K562 (cell line): ENCODE results near the gene SRSF1. TPM values are rescaled to one million over a fixed set of nuclear protein-coding genes. Genes with fewer than 3 reads are reported as not detected.

Experiments used
- ATAC-seq: fragments of 200-7000 bp; cut with Tn5 transposase; 3 replicates; pipeline ENCODE4 v1.9.1; 2020; ENCODE audit warnings: moderate library complexity
- BruUV-seq: library from RNA; stranded (reverse); fragments of 400-500 nt; replicated peaks from 2 replicates; lab custom pipeline; 2021; lab: Mats Ljungman, UMichigan
- CTCF ChIA-PET: fragments of 300-600 bp; formaldehyde crosslinking; extraction: SDS; loops from one replicate; lab custom pipeline; 2021; ENCODE audit warnings: low intra/inter-chr PET ratio; lab: Yijun Ruan, JAX
- POLR2A ChIA-PET: fragments of 300-600, 350-650 bp; sonication (Branson Sonifier 250); formaldehyde crosslinking; extraction: SDS; loops from one replicate; lab custom pipeline; 2021; ENCODE audit warnings: antibody characterized with exemption, inconsistent platforms; lab: Yijun Ruan, JAX
- DNase-seq, 4 experiments: peaks; one replicate each; pipeline versions ENCODE4 v3.0.0 to v3.0.0-alpha.2; 2011 to 2018; ENCODE audit warnings: low spot score in 3 of 4, mixed read lengths in 3 of 4; ENCODE audit errors: extremely low read depth in 1 of 4
- FAIRE-seq: peaks from 2 replicates; lab custom pipeline; 2011; peaks lifted over from hg19 to GRCh38; lab: Jason Lieb, UNC
- H2AFZ ChIP-seq: 2 replicates; pipeline ENCODE4 v1.6.0; 2011; ENCODE audit warnings: low read depth, low read length, control low read depth, inconsistent platforms
- H3K27ac ChIP-seq: fragments of 200-600 bp; 3 replicates; pipeline ENCODE4 v1.8.0; 2011; ENCODE audit warnings: low read depth, mild to moderate bottlenecking, control low read depth, inconsistent platforms, low read length, moderate library complexity, mixed read lengths; ENCODE audit errors: extremely low read depth
- H3K27me3 ChIP-seq, 2 experiments: fragments of 300-600 bp in 1 of 2; 2 replicates in 1 of 2; 3 replicates in 1 of 2; pipeline versions ENCODE4 v1.6.0 to v1.8.0; 2011; ENCODE audit warnings: inconsistent platforms in 2 of 2, low read length in 2 of 2, mild to moderate bottlenecking in 1 of 2, mixed read lengths in 1 of 2, moderate library complexity in 1 of 2; ENCODE audit not compliant: control insufficient read depth in 2 of 2, insufficient read depth in 2 of 2
- H3K36me3 ChIP-seq: fragments of 300-600 bp; 3 replicates; pipeline ENCODE4 v1.8.0; 2011; ENCODE audit warnings: mild to moderate bottlenecking, low read length, inconsistent platforms; ENCODE audit not compliant: control insufficient read depth, insufficient read depth
- H3K4me1 ChIP-seq, 2 experiments: fragments of 200-600 bp in 1 of 2; replicated peaks in 1 of 2; 2 replicates in 1 of 2; 3 replicates in 1 of 2; pipeline versions ENCODE4 v1.5.1 to v1.8.0; 2011; ENCODE audit warnings: inconsistent platforms in 2 of 2, low read length in 2 of 2, mild to moderate bottlenecking in 1 of 2, mixed read lengths in 1 of 2, moderate library complexity in 1 of 2; ENCODE audit not compliant: control insufficient read depth in 2 of 2, insufficient read depth in 2 of 2
- H3K4me2 ChIP-seq: 2 replicates; pipeline ENCODE4 v1.6.1; 2011; ENCODE audit warnings: low read length, control low read depth, inconsistent platforms, mixed read lengths; ENCODE audit not compliant: insufficient read depth
- H3K4me3 ChIP-seq: fragments of 200-600 bp; sonication (generic), shearing (Covaris generic); 2 replicates; pipeline ENCODE4 v1.5.1; 2016; ENCODE audit warnings: control low read depth, inconsistent platforms
- H3K79me2 ChIP-seq: fragments of 200-600 bp; 3 replicates; pipeline ENCODE4 v1.8.0; 2011; ENCODE audit warnings: low read length, inconsistent platforms; ENCODE audit not compliant: control insufficient read depth, insufficient read depth
- H3K9ac ChIP-seq, 2 experiments: 2 replicates each; pipeline versions ENCODE4 v1.6.0 to v1.6.1; 2011; ENCODE audit warnings: low read depth in 2 of 2, low read length in 2 of 2, control low read depth in 1 of 2, inconsistent platforms in 1 of 2, mild to moderate bottlenecking in 1 of 2, mixed read lengths in 1 of 2; ENCODE audit not compliant: insufficient read depth in 1 of 2
- H3K9me1 ChIP-seq: one replicate; pipeline ENCODE4 v1.6.0; 2011; ENCODE audit warnings: inconsistent platforms, mild to moderate bottlenecking, low read length, moderate library complexity; ENCODE audit not compliant: control insufficient read depth, insufficient read depth
- H3K9me3 ChIP-seq: replicated peaks from 2 replicates; pipeline ENCODE4 v1.5.1; 2011; ENCODE audit warnings: low read depth, low read length, inconsistent platforms; ENCODE audit not compliant: control insufficient read depth, insufficient read depth
- H4K20me1 ChIP-seq: replicated peaks from 2 replicates; pipeline ENCODE4 v1.6.1; 2011; ENCODE audit warnings: low read length, inconsistent platforms, mixed read lengths; ENCODE audit not compliant: control insufficient read depth, insufficient read depth
- CBX8 ChIP-seq: fragments of 200-600 bp; sonication (generic); IDR thresholded peaks from 2 replicates; pipeline ENCODE4 v1.6.1; 2012; ENCODE audit warnings: borderline replicate concordance, mixed run types, low read depth, mild to moderate bottlenecking, moderate library complexity, mixed read lengths, low read length, control low read depth, inconsistent platforms; ENCODE audit not compliant: poor library complexity, severe bottlenecking; ENCODE audit errors: extremely low read depth
- KLF1 ChIP-seq: fragments of 450-650 bp; IDR thresholded peaks from 2 replicates; pipeline ENCODE4 v1.6.1; 2016; ENCODE audit warnings: missing genetic modification characterization, missing compliant biosample characterization
- NR2C1 ChIP-seq, 2 experiments: fragments of 450-650 bp; IDR thresholded peaks; 2 replicates each; pipeline ENCODE4 v1.6.1; 2017; ENCODE audit warnings: mild to moderate bottlenecking in 2 of 2, antibody characterized with exemption in 1 of 2, inconsistent platforms in 1 of 2, missing compliant biosample characterization in 1 of 2, missing genetic modification characterization in 1 of 2
- PHF20 ChIP-seq: fragments of 450-650 bp; IDR thresholded peaks from 2 replicates; pipeline ENCODE4 v1.6.1; 2018; ENCODE audit not compliant: partially characterized antibody
- RFX5 ChIP-seq: IDR thresholded peaks from 2 replicates; pipeline ENCODE4 v1.6.1; 2011; ENCODE audit warnings: low read depth, mild to moderate bottlenecking, improper control_type of control experiment, low read length
- SMAD1 ChIP-seq: fragments of 150-350 bp; IDR thresholded peaks from 2 replicates; pipeline ENCODE4 v1.6.1; 2014; ENCODE audit warnings: low read length, low read depth; ENCODE audit not compliant: partially characterized antibody
- SRSF9 ChIP-seq: fragments of 200-400 bp; formaldehyde crosslinking; IDR thresholded peaks from 2 replicates; pipeline ENCODE4 v1.6.1; 2017; ENCODE audit warnings: low read depth, low read length, borderline replicate concordance
- YY1 ChIP-seq, 3 experiments: IDR thresholded peaks; 2 replicates each; pipeline ENCODE4 v1.6.1; 2011; ENCODE audit warnings: low read length in 2 of 3, mild to moderate bottlenecking in 2 of 3, moderate library complexity in 2 of 3, borderline replicate concordance in 1 of 3, control low read depth in 1 of 3, low read depth in 1 of 3; ENCODE audit not compliant: insufficient read depth in 3 of 3, insufficient replicate concordance in 2 of 3, control insufficient read depth in 1 of 3, insufficient read length in 1 of 3; ENCODE audit errors: extremely low read depth in 1 of 3
- ZNF324 ChIP-seq: fragments of 250-450 bp; sonication (Bioruptor Pico); IDR thresholded peaks from 2 replicates; pipeline ENCODE4 v1.4.0; 2020; ENCODE audit warnings: mild to moderate bottlenecking
- ZNF668 ChIP-seq: fragments of 250-450 bp; sonication (Bioruptor Pico); IDR thresholded peaks from 2 replicates; pipeline ENCODE4 v1.8.0; 2022; ENCODE audit warnings: mild to moderate bottlenecking, inconsistent platforms
- WGBS: fragments of 100-300 bp; shearing (Covaris generic); methylation state at CpG from one replicate; pipeline ENCODE4 v1.1.6; 2016; ENCODE audit warnings: low coverage, mixed read lengths; ENCODE audit not compliant: insufficient coverage; ENCODE audit errors: missing lambda C conversion rate; 5-methylcytosine and 5-hydroxymethylcytosine counted together
- in situ Hi-C: fragments of 300-500 bp; cut with MboI; formaldehyde crosslinking; loops from 4 replicates; pipeline ENCODE4 v1.15.0; 2018; ENCODE audit warnings: inconsistent platforms, mixed read lengths
- intact Hi-C: fragments of 100-400 bp; cut with micrococcal nuclease; formaldehyde crosslinking; loops from 2 replicates; pipeline ENCODE4 v1.14.2; 2022
- polyA plus RNA-seq, 8 experiments: library from polyadenylated mRNA; depleted of rRNA in 4 of 8; stranded (reverse) in 5 of 8; unstranded in 3 of 8; fragments of >200 nt; fragmentation: Nextera tagmentation in 2 of 8; fragmentation: Illumina TruSeq in 1 of 8; extraction: Ambion mirVana in 2 of 8; extraction: Trizol in 1 of 8; gene quantifications; 2 replicates each; pipeline versions ENCODE4 v1.2.1 to v1.2.3, GENCODE V29; 2011 to 2014; ENCODE audit warnings: inconsistent platforms in 1 of 8, missing spikeins in 1 of 8
- total RNA-seq, 7 experiments: library from RNA; depleted of rRNA in 6 of 7; stranded (reverse); fragments of >200 nt in 6 of 7; fragmentation: Illumina TruSeq in 2 of 7; extraction: Trizol in 2 of 7; gene quantifications; 2 replicates each; pipeline versions ENCODE4 v1.2.1 to v1.2.3, GENCODE V29; 2011 to 2021; ENCODE audit warnings: low replicate concordance in 1 of 7
- TF ChIP-seq, protein P1 (sequence below): fragments of 200-800 bp; sonication (Bioruptor generic); IDR thresholded peaks from 2 replicates; pipeline ENCODE4 v1.6.1; 2017; ENCODE audit warnings: missing genetic modification characterization, missing compliant biosample characterization
- TF ChIP-seq, protein P2 (sequence below): fragments of 250-450 bp; sonication (Bioruptor Pico); IDR thresholded peaks from 2 replicates; pipeline ENCODE4 v1.8.0; 2021; ENCODE audit warnings: mild to moderate bottlenecking, moderate library complexity
- TF ChIP-seq, protein P3 (sequence below): sonication (generic); formaldehyde crosslinking; IDR thresholded peaks from 2 replicates; pipeline ENCODE4 v1.8.0; 2022; ENCODE audit warnings: mild to moderate bottlenecking, missing genetic modification reagents

The SRSF1 gene
- total and polyA plus RNA-seq, 9 of the 15 experiments (the other 6 are each of a cell fraction or from before 2014, with no cell fraction given): 77.8 to 559 (median 442) TPM

DNA sequence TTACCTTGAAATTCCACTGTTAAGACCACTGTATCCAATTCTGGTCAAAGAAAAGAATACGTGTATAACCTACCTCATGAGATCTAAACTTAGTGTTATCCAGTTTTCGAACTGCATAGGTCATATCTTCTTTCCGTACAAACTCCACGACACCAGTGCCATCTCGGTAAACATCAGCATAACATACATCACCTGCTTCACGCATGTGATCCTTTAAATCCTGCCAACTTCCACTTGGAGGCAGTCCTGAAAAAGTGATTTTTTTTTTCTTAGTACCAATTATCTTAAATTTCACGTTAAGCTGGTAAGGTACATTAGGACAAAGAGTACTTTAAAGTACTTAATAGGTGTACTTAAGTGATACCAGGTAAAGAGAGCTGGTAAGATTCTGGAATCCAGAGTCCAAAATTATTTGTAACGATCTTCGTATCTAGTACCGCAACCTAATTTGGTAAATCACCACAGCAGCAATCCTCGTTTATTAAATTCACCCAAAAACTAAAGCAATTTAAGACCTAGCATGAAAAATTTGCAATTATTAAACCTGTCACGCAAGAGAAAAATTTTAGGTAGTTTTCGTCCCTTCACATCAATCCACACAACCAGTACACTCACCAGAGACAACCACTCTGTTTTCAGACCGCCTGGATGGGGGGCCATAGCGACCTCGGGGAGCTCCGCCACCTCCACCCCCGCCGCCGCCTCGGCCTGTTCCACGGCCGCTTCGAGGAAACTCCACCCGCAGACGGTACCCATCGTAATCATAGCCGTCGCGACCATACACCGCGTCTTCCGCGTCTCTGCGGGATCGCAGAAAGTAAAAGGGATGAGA lies 1.1 kb downstream of the SRSF1 start (continued):
- TF ChIP-seq, protein P1, sequence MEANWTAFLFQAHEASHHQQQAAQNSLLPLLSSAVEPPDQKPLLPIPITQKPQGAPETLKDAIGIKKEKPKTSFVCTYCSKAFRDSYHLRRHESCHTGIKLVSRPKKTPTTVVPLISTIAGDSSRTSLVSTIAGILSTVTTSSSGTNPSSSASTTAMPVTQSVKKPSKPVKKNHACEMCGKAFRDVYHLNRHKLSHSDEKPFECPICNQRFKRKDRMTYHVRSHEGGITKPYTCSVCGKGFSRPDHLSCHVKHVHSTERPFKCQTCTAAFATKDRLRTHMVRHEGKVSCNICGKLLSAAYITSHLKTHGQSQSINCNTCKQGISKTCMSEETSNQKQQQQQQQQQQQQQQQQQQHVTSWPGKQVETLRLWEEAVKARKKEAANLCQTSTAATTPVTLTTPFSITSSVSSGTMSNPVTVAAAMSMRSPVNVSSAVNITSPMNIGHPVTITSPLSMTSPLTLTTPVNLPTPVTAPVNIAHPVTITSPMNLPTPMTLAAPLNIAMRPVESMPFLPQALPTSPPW (CRISPR knock-in tag): 0 out of 2 replicates have a peak, but pooled peaks have one; percentile 25
- TF ChIP-seq PHF20: no peak

DNA sequence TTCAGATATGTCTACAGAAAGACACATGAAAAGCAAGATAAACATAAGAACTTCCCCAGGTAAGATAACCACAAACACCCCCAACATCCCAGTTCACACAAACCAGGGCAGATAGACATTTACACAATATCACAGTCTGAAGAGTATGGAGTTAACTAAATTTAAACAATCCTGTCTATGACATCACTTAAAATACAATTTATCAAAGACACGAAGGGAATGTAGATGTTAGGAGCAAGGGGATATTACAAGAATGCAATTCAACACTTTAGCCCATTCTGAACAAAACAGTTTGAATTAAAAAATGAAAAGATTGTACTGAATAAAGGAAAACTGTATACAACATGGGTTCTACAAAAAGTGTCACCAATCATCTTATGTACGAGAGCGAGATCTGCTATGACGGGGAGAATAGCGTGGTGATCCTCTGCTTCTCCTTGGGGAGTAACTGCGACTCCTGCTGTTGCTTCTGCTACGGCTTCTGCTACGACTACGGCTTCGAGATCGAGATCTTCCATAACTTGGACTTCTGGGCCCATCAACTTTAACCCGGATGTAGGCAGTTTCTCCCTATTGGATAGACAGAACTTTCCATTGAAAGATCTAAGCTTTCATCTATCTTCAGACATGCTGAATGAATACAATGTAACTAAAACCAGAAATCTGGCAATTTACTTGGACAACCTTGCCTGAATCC lies 1.9 kb downstream of the SRSF1 start:
- Histone ChIP-seq H3K9me1 (no peaks in the 10 kb centered on the region), H2AFZ (no peak overlapping the region), H3K27me3 (no peaks in the 10 kb centered on the region), H3K4me1 (peaks cover 4 to 24% of the 10 kb centered on the region in 2 experiments; a peak in 3 of 5 replicates), H3K9ac (peak overlapping the region; percentile 100), H4K20me1 (peaks cover 38% of the 10 kb centered on the region), H3K9me3 (no peaks in the 10 kb centered on the region; the same call in 1 of the 2 replicates), H3K4me2 (peak overlapping the region; percentile 99), H3K79me2 (peaks cover 67% of the 10 kb centered on the region), H3K4me3 (peak overlapping the region; percentile 94), H3K36me3 (peaks cover 65% of the 10 kb centered on the region), H3K27ac (peak overlapping the region; percentile 100)
- intact Hi-C loops (loop anchor here (1.0 kb wide), 1 partner anchor 79 kb away; no protein-coding TSS in a partner anchor), in situ Hi-C loops (loop anchor here (5.0 kb wide), 1 partner anchor 92 kb away; no protein-coding TSS in a partner anchor)
- 2% methylated on average over 12 of the region's 12 CpGs for WGBS
- no TSS peak for BruUV-seq
- peak; percentile 42 for FAIRE-seq
- ChIA-PET POLR2A (interaction anchor here (1.2 to 4.3 kb wide), 7 partner anchors 9 to 151 kb away, joined by 3 to 82 read pairs (median 4); partner anchors contain the start of gene DYNLL2), CTCF (no interaction called here)
- ATAC-seq: peak; percentile 32
- peak in 3 of 4 experiments; percentile 31 to 74 (median 45) for DNase-seq
- TF ChIP-seq KLF1 (no peak), CBX8 (no peak), SRSF9 (no peak), YY1 (IDR thresholded peaks at IDR 0.05; ENCODE audit: borderline replicate concordance in 1 of 3, control insufficient read depth in 1 of 3, extremely low read depth in 1 of 3, insufficient read depth in 3 of 3, insufficient read length in 1 of 3, insufficient replicate concordance in 2 of 3, low read depth in 1 of 3, low read length in 2 of 3) (no peak), ZNF668 (no peak), RFX5 (no peak), ZNF324 (0 out of 2 replicates have a peak, but pooled peaks have one; percentile 22), NR2C1 (IDR thresholded peaks at IDR 0.05) (peak; percentile 42; the same call in 1 of the 2 replicates), NR2C1 (tag; IDR thresholded peaks at IDR 0.05) (peak; percentile 70), SMAD1 (no peak)
- TF ChIP-seq, protein P2, sequence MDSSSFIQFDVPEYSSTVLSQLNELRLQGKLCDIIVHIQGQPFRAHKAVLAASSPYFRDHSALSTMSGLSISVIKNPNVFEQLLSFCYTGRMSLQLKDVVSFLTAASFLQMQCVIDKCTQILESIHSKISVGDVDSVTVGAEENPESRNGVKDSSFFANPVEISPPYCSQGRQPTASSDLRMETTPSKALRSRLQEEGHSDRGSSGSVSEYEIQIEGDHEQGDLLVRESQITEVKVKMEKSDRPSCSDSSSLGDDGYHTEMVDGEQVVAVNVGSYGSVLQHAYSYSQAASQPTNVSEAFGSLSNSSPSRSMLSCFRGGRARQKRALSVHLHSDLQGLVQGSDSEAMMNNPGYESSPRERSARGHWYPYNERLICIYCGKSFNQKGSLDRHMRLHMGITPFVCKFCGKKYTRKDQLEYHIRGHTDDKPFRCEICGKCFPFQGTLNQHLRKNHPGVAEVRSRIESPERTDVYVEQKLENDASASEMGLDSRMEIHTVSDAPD: no peak
- TF ChIP-seq, protein P3, sequence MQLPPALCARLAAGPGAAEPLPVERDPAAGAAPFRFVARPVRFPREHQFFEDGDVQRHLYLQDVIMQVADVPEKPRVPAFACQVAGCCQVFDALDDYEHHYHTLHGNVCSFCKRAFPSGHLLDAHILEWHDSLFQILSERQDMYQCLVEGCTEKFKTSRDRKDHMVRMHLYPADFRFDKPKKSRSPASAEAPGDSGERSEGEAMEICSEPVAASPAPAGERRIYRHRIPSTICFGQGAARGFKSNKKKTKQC: no peak
